Measurements from ENCODE around the gene SLC25A25. TPM values are rescaled to one million over a fixed set of nuclear protein-coding genes. Genes with fewer than 3 reads are reported as not detected.

Gene SLC25A25
- total and polyA plus RNA-seq, 9 of the 15 experiments (the other 6 are each of a cell fraction or from before 2014, with no cell fraction given), result 0.07 to 35.9 (median 23.2) TPM

DNA sequence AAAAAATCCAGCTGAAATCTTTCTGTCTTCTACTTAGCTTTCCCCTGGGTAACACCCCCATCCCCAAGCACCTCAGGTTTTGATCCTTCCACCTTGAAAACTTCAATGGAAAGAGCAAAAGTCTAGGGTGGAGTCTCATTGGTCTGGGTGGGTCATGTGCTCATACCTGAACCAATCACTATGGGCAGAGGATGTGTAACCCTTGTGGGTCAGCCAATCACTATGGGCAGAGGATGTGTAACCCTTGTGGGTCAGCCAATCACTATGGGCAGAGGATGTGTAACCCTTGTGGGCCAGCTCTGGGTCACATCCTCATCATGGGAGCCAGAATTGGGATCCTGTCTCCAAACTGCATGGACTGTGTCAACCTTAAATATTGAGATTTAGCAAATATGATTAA lies 19.4 kb upstream of the SLC25A25 start:
- FAIRE-seq (peak; percentile 82), ATAC-seq (peak; percentile 96), DNase-seq (ENCODE audit: extremely low read depth in 1 of 4, low spot score in 3 of 4) (peak in 3 of 4 experiments; percentile 73 to 82 (median 80))
- Histone ChIP-seq H3K4me3 (no peak overlapping the region), H3K4me2 (ENCODE audit: insufficient read depth, low read length) (no peak overlapping the region), H3K9me1 (ENCODE audit: control insufficient read depth, insufficient read depth, low read length) (no peaks in the 10 kb centered on the region), H3K9ac (ENCODE audit: insufficient read depth in 1 of 2, low read depth in 2 of 2, low read length in 2 of 2) (no peak overlapping the region), H3K79me2 (ENCODE audit: control insufficient read depth, insufficient read depth, low read length) (no peaks in the 10 kb centered on the region), H3K27me3 (ENCODE audit: control insufficient read depth in 2 of 2, insufficient read depth in 2 of 2, low read length in 2 of 2) (no peaks in the 10 kb centered on the region), H3K9me3 (replicated peaks; ENCODE audit: control insufficient read depth, insufficient read depth, low read depth, low read length) (no peaks in the 10 kb centered on the region), H3K4me1 (replicated peaks in 1 of 2; ENCODE audit: control insufficient read depth in 2 of 2, insufficient read depth in 2 of 2, low read length in 2 of 2) (peaks cover 8 to 12% of the 10 kb centered on the region in 2 experiments), H3K27ac (ENCODE audit: extremely low read depth, low read depth, low read length) (no peak overlapping the region), H4K20me1 (replicated peaks; ENCODE audit: control insufficient read depth, insufficient read depth, low read length) (no peaks in the 10 kb centered on the region), H3K36me3 (ENCODE audit: control insufficient read depth, insufficient read depth, low read length) (no peaks in the 10 kb centered on the region), H2AFZ (ENCODE audit: low read depth, low read length) (no peak overlapping the region)
- ChIA-PET CTCF (ENCODE audit: low intra/inter-chr PET ratio) (no interaction called here), POLR2A (interaction anchor here (0.6 kb wide), 1 partner anchor 105 kb away, joined by 4 read pairs; no protein-coding TSS in a partner anchor)
- in situ Hi-C loops (cut with MboI), result no loop called here
- BruUV-seq (replicated peaks), result no TSS peak
- intact Hi-C loops (cut with micrococcal nuclease), result loop anchor here (2.0 kb wide), 1 partner anchor 34 kb away; no protein-coding TSS in a partner anchor
- TF ChIP-seq, protein P1, sequence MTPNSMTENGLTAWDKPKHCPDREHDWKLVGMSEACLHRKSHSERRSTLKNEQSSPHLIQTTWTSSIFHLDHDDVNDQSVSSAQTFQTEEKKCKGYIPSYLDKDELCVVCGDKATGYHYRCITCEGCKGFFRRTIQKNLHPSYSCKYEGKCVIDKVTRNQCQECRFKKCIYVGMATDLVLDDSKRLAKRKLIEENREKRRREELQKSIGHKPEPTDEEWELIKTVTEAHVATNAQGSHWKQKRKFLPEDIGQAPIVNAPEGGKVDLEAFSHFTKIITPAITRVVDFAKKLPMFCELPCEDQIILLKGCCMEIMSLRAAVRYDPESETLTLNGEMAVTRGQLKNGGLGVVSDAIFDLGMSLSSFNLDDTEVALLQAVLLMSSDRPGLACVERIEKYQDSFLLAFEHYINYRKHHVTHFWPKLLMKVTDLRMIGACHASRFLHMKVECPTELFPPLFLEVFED (CRISPR knock-in tag; conservative IDR thresholded peaks at IDR 0.05), result no peak
- TF ChIP-seq USF1 (CRISPR knock-in tag; IDR thresholded peaks at IDR 0.05) (peak; percentile 93), FOS (IDR thresholded peaks at IDR 0.05; ENCODE audit: extremely low read depth, insufficient read length) (peak; percentile 68), NFYB (IDR thresholded peaks at IDR 0.05; ENCODE audit: extremely low read depth, insufficient read length) (peak; percentile 75), ARID3A (IDR thresholded peaks at IDR 0.05; ENCODE audit: borderline replicate concordance, low read depth, low read length) (no peak), DLX4 (CRISPR knock-in tag; IDR thresholded peaks at IDR 0.05) (no peak), CBFA2T3 (IDR thresholded peaks at IDR 0.05) (no peak), RBM25 (IDR thresholded peaks at IDR 0.05; ENCODE audit: low read depth, low read length, severe bottlenecking) (peak; percentile 77), ZNF589 (CRISPR knock-in tag; IDR thresholded peaks at IDR 0.05; ENCODE audit: low read depth) (no peak), ASH1L (IDR thresholded peaks at IDR 0.05; ENCODE audit: borderline replicate concordance, low read depth, partially characterized antibody) (peak; percentile 76), CBX8 (IDR thresholded peaks at IDR 0.05; ENCODE audit: borderline replicate concordance, extremely low read depth, low read depth, low read length, poor library complexity, severe bottlenecking) (no peak), RAD51 (IDR thresholded peaks at IDR 0.05; ENCODE audit: borderline replicate concordance, low read depth) (peak; percentile 85), DMBX1 (CRISPR knock-in tag; IDR thresholded peaks at IDR 0.05; ENCODE audit: borderline replicate concordance) (no peak)
- TF ChIP-seq, protein P2, sequence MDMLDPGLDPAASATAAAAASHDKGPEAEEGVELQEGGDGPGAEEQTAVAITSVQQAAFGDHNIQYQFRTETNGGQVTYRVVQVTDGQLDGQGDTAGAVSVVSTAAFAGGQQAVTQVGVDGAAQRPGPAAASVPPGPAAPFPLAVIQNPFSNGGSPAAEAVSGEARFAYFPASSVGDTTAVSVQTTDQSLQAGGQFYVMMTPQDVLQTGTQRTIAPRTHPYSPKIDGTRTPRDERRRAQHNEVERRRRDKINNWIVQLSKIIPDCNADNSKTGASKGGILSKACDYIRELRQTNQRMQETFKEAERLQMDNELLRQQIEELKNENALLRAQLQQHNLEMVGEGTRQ (CRISPR knock-in tag; IDR thresholded peaks at IDR 0.05), result peak; percentile 89
- TF ChIP-seq, protein P3, sequence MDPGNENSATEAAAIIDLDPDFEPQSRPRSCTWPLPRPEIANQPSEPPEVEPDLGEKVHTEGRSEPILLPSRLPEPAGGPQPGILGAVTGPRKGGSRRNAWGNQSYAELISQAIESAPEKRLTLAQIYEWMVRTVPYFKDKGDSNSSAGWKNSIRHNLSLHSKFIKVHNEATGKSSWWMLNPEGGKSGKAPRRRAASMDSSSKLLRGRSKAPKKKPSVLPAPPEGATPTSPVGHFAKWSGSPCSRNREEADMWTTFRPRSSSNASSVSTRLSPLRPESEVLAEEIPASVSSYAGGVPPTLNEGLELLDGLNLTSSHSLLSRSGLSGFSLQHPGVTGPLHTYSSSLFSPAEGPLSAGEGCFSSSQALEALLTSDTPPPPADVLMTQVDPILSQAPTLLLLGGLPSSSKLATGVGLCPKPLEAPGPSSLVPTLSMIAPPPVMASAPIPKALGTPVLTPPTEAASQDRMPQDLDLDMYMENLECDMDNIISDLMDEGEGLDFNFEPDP (CRISPR knock-in tag; IDR thresholded peaks at IDR 0.05), result no peak
